Skeletal muscle cell (primary cell): ENCODE measurements around the gene NFATC2IP.
"Not testable (repeated sequence)": the region's sequence is repeated elsewhere in the genome, so short reads cannot be mapped to it uniquely, and the experiment has no call there.

Source experiments
- DNase-seq: peaks from one replicate; pipeline ENCODE4 v3.0.0-alpha.2; 2010; ENCODE audit warnings: low read depth
- H3K4me3 ChIP-seq: 2 replicates; pipeline ENCODE4 v1.5.1; 2011; ENCODE audit warnings: low read depth, mild to moderate bottlenecking, control low read depth, low read length, moderate library complexity

NFATC2IP gene

GRCh38 chr16:28925386-28926228 lies 25.1 kb upstream of the NFATC2IP start:
- DNase-seq, result peak; percentile 53

DNA sequence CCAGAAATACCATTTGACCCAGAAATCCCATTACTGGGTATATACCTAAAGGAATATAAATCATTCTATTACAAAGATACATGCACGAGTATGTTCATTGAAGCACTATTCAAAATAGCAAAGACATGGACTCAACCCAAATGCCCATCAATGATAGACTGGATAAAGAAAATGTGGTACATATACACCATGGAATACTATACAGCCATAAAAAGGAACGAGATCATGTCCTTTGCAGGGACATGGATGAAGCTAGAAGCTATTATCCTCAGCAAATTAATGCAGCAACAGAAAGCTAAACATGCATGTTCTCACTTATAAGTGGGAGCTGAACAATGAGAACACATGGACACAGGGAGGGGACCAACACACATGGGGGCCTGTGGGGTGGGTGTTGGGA lies 24.5 kb upstream of the NFATC2IP start:
- DNase-seq, H3K4me3 ChIP-seq: not testable (repeated sequence)

More at GRCh38 chr16:28925386-28926228, 25.1 kb upstream of the NFATC2IP start:
- H3K4me3 ChIP-seq, result peak overlapping the region; percentile 87

- no peak for DNase-seq
- no peak overlapping the region for H3K4me3 ChIP-seq
Measured at GRCh38 chr16:28927815-28928214, 22.9 kb upstream of the NFATC2IP start.

GRCh38 chr16:28930203-28930602 lies 20.5 kb upstream of the NFATC2IP start:
- H3K4me3 ChIP-seq, result no peak overlapping the region
- no peak for DNase-seq

DNA sequence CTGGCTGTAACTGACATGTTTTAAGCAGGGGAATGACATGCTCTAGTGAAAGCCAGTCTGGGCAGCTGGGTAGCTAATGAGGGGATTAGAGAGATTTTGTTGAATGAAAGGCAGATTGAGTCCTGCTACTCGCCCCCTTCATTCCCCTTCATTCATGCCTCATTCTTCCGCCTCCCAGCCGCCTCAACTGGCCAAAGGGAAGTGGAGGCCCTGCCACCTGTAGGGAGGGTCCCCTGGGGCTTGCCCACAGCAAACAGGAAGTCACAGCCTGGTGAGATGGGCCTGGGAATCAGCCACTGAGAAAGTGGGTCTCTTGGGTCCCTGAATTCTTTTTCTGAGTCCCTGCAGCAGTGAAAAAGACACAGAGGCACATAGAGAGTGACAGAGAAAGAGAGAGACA lies 20.1 kb upstream of the NFATC2IP start:
- no peak for DNase-seq

GRCh38 chr16:28931801-28932225 lies 18.9 kb upstream of the NFATC2IP start, which contains the start of gene CD19:
Gene CD19, plus strand, starts transcription at chr16:28931971. Its CDS starts 30 bp downstream, at chr16:28932001.
- DNase-seq, result no peak
- no peak within 1 kb of the TSS for H3K4me3 ChIP-seq

More for the DNA sequence above, 20.1 kb upstream of the NFATC2IP start:
- no peak overlapping the region for H3K4me3 ChIP-seq

- DNase-seq, result no peak
- no peak overlapping the region for H3K4me3 ChIP-seq
Measured at GRCh38 chr16:28932339-28933141, 18.2 kb upstream of the NFATC2IP start.

GRCh38 chr16:28933171-28933570 lies 17.6 kb upstream of the NFATC2IP start:
- no peak overlapping the region for H3K4me3 ChIP-seq
- DNase-seq, result no peak

GRCh38 chr16:28935346-28935745 lies 15.4 kb upstream of the NFATC2IP start:
- H3K4me3 ChIP-seq, result no peak overlapping the region
- DNase-seq, result no peak

GRCh38 chr16:28935924-28936783 lies 14.6 kb upstream of the NFATC2IP start:
- H3K4me3 ChIP-seq, result peak overlapping the region; percentile 24
- peak; percentile 22 for DNase-seq

DNA sequence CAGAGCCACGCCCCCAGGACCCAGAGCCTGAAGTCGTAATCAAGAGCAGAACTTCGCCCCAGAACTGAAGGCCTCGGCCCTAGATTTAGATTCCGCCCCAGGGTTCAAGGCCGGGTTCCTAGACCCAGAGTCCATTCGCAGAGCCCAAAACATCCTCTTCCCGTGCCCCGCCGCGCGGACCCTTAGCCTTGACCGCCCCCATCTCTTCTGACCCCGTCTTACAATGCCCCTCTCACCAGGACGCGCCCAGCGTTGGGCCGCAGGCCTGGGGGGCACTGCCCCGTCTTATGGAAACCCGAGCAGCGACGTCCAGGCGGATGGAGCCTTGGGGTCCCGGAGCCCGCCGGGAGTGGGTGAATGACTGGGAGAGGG lies 14.0 kb upstream of the NFATC2IP start:
- no peak for DNase-seq
- no peak overlapping the region for H3K4me3 ChIP-seq

DNA sequence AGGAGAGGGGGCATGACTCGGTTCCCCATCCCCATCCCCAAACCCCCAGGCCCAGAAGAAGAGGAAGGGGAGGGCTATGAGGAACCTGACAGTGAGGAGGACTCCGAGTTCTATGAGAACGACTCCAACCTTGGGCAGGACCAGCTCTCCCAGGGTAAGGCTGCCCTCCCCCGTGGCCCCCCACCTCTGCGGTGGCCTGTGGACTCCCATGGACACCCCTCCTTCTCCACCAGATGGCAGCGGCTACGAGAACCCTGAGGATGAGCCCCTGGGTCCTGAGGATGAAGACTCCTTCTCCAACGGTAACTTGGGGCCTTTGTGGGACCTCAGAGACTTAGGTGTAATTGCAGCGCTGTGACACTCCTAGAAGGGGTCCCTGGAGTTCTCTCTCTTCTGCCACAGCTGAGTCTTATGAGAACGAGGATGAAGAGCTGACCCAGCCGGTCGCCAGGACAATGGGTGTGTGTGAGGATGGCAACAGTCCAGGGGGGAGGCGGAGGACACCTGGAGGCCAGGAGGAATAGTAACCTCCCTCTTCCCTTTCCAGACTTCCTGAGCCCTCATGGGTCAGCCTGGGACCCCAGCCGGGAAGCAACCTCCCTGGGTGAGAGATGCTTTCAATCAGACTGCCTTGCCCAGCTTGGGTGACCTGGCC lies 13.4 kb upstream of the NFATC2IP start:
- no peak for DNase-seq
- H3K4me3 ChIP-seq, result no peak overlapping the region

DNA sequence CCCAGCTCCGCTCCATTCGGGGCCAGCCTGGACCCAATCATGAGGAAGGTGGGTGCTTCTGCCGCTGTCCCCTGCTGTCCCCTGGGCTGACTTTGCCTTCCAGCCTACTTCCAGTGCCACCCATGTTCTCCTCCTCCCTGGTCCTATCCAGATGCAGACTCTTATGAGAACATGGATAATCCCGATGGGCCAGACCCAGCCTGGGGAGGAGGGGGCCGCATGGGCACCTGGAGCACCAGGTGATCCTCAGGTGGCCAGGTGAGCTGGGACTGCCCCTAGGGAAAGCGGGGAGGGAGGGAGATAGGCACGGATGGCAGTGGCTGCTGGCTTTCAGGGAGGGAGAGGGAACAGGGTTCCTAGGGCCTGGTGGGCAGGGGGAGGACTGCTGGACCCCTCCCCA lies 12.0 kb upstream of the NFATC2IP start:
- no peak for DNase-seq
- H3K4me3 ChIP-seq, result no peak overlapping the region

- DNase-seq, H3K4me3 ChIP-seq: not testable (repeated sequence)
Measured at GRCh38 chr16:28939825-28940224, 10.9 kb upstream of the NFATC2IP start.

DNA sequence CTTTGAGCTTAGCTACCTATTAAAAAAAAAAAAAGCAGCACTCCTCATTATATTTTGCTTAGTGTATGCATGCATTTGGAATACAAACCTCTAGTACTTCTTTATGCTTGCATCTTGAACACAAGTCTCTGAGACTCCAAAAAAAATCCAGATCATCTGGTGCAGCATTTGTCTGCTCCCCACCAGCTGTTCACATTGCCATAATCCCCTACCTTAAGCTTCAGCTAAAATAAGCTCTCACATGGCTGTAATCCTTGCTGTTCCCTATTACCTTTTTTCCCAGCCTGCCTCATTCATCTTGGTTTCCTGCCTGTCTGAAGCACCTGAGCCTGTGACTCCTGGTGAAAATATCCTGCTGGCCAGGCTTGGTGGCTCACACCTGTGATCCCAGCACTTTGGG lies 7.5 kb upstream of the NFATC2IP start:
- DNase-seq, result no peak
- H3K4me3 ChIP-seq, result no peak overlapping the region

GRCh38 chr16:28946681-28947080 lies 4.1 kb upstream of the NFATC2IP start:
- DNase-seq, result no peak
- H3K4me3 ChIP-seq, result no peak overlapping the region

GRCh38 chr16:28951410-28951943 lies 740 bp downstream of the NFATC2IP start:
- H3K4me3 ChIP-seq, result peak overlapping the region; percentile 91
- DNase-seq, result no peak

DNA sequence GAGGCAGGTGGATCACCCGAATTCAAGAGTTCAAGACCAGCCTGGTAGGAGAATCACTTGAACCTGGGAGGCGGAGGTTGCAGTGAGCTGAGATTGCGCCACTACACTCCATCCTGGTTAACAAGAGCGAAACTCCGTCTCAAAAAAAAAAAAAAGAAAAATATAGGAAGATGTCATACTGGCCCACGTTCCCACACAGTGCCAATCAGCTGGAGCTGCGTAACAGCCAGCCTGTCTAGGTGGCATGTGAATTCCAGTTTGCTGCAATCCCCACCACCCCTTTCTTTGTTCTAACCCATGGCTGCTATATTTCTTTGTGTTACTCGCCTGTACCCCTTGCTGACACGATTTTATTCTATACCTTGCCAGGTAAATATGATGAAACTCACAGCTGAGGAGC lies 7.5 kb downstream of the NFATC2IP start:
- DNase-seq, result no peak
- H3K4me3 ChIP-seq, result no peak overlapping the region

DNA sequence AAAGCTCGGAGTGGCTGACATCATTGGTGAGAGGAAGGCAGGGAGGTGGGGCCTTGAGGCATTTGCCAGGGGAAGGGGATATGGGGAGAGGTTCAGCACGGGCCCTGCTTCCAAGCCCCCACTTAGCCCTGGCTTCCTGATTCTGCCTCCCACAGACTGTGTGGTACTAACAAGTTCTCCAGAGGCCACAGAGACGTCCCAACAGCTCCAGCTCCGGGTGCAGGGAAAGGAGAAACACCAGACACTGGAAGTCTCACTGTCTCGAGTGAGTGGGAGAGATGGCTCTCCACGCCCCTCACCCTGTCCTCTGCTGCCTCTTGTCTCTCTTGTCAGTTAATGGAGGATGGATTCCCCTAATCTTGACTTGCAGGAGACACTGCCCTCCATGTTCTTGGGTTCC lies 8.1 kb downstream of the NFATC2IP start:
- DNase-seq, result no peak
- H3K4me3 ChIP-seq, result no peak overlapping the region
